Vagina (tissue), 2 donors: Measurements from ENCODE around the gene SLC5A4. TPM values are rescaled to one million over a fixed set of nuclear protein-coding genes. Genes with fewer than 3 reads are reported as not detected.

Experiments used
- DNase-seq, 2 donors: peaks; one replicate each; pipeline ENCODE4 v3.0.0-alpha.2; 2017; ENCODE audit errors: extremely low spot score in 2 of 2
- H3K27ac ChIP-seq: fragments of 200-600 bp; sonication (generic); one replicate; pipeline ENCODE4 v1.5.1; 2019
- H3K27me3 ChIP-seq: fragments of 200-600 bp; sonication (generic); one replicate; pipeline ENCODE4 v1.5.1; 2019
- H3K36me3 ChIP-seq, 2 donors: fragments of 200-600 bp; sonication (generic); one replicate each; pipeline ENCODE4 v1.5.1; 2017 to 2019
- H3K4me1 ChIP-seq: fragments of 200-600 bp; sonication (generic); one replicate; pipeline ENCODE4 v1.5.1; 2019
- H3K4me3 ChIP-seq, 2 donors: fragments of 200-600 bp; sonication (generic); 1 replicate in 1 of 2; 2 replicates in 1 of 2; pipeline ENCODE4 v1.5.1; 2016 to 2019
- H3K9me3 ChIP-seq: fragments of 200-600 bp; sonication (generic); one replicate; pipeline ENCODE4 v1.5.1; 2019
- CTCF ChIP-seq, 3 experiments: fragments of 450-650 bp in 2 of 3; fragments of 200-600 bp in 1 of 3; sonication (generic) in 1 of 3; IDR thresholded peaks; one replicate each; pipeline ENCODE4 v1.5.1; 2017 to 2019; ENCODE audit warnings: antibody characterized with exemption in 3 of 3, mild to moderate bottlenecking in 2 of 3, moderate library complexity in 2 of 3
- POLR2A ChIP-seq, 2 donors: fragments of 450-650 bp; IDR thresholded peaks; one replicate each; pipeline ENCODE4 v1.6.1; 2017; ENCODE audit warnings: antibody characterized with exemption in 2 of 2, mild to moderate bottlenecking in 2 of 2, moderate library complexity in 2 of 2
- POLR2AphosphoS5 ChIP-seq, 2 donors: sonication (generic); formaldehyde crosslinking; IDR thresholded peaks; one replicate each; pipeline ENCODE4 v1.9.0; 2017; ENCODE audit warnings: antibody characterized with exemption in 2 of 2, mild to moderate bottlenecking in 2 of 2, low read depth in 1 of 2; ENCODE audit not compliant: insufficient read depth in 1 of 2
- intact Hi-C: fragments of 100-400 bp; cut with DNase I; formaldehyde crosslinking; loops from one replicate; pipeline ENCODE4 v1.15.1; 2023
- total RNA-seq: library from RNA; depleted of rRNA; stranded (reverse); fragments of >200 nt; gene quantifications from one replicate; pipeline ENCODE4 v1.2.3, GENCODE V29; 2016

Gene SLC5A4
- total RNA-seq, 1 donor from 2014 or later = 2.2 TPM

DNA sequence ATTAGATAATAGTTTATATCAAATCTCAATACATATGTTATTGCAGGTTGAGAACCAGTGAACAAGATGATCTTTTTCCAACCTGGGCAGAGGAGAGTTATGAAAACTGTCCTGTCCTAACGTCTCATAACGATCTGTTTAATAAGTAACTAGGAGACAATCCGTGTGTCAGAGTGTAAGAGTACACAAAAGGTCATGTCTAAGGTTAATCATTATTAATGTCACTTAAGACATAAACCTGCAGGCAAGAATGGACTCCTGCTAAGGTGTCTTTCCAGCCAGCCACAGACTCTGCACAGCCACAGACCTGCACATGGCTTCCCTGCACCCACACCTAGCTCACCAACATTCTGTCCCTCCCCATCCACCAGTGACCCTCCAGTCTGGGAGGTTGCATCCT, 10.1 kb downstream of the SLC5A4 start:
- TF ChIP-seq CTCF (IDR thresholded peaks at IDR 0.05) = no peak
- TF ChIP-seq POLR2A (IDR thresholded peaks at IDR 0.05) = no peak
- TF ChIP-seq POLR2AphosphoS5 (IDR thresholded peaks at IDR 0.05; ENCODE audit: insufficient read depth in 1 of 2, low read depth in 1 of 2) = no peak
- intact Hi-C loops = no loop called here
- H3K27ac ChIP-seq = no peak overlapping the region
- no peaks in the 10 kb centered on the region for H3K9me3 ChIP-seq
- H3K4me3 ChIP-seq = no peak overlapping the region
- DNase-seq = no peak
- H3K27me3 ChIP-seq = no peaks in the 10 kb centered on the region
- no peaks in the 10 kb centered on the region for H3K36me3 ChIP-seq
- H3K4me1 ChIP-seq = no peaks in the 10 kb centered on the region

DNA sequence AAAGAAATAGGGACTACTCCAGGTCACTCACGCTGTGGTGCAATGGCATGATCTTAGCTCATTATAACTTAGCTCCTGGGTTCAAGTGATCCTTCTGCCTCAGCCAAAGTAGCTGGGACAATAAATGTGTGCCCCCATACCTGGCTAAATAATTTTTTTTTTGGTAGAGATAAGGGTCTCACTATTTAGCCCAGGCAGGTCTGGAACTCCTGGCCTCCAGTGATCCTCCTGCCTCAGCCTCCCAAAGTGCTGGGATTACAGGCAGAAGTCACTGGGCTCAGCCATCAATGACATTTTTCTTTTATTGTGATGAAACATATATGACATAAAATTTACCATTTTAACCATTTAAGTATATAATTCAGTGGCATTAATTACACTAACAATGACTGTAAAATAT, 10.6 kb downstream of the SLC5A4 start:
- no peak for TF ChIP-seq POLR2AphosphoS5 (IDR thresholded peaks at IDR 0.05; ENCODE audit: insufficient read depth in 1 of 2, low read depth in 1 of 2)
- TF ChIP-seq POLR2A (IDR thresholded peaks at IDR 0.05) = no peak
- TF ChIP-seq CTCF (IDR thresholded peaks at IDR 0.05) = no peak

DNA sequence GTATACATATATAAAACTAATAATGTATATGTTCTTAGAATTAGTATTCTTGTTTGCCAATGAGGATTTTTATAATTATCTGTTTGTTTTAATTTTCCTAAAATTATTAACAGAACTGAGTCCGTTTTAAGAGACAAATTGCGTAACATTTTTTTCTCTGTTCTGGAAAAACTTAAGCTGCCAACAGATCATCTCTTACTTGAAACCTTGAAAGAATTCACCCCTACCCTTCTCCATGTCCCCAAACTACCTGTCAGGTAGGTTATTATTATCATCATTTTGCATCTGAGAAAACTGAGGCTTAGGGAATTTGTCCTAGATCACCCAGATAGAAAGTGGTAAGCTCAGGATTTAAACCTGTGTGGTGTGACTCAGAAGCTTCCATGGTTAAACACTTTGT, 14.7 kb downstream of the SLC5A4 start:
- Histone ChIP-seq H3K4me1 (no peaks in the 10 kb centered on the region), H3K36me3 (no peaks in the 10 kb centered on the region), H3K4me3 (no peak overlapping the region), H3K9me3 (no peaks in the 10 kb centered on the region), H3K27me3 (no peaks in the 10 kb centered on the region), H3K27ac (no peak overlapping the region)
- intact Hi-C loops = no loop called here
- DNase-seq = no peak
- TF ChIP-seq CTCF (IDR thresholded peaks at IDR 0.05) (no peak), POLR2AphosphoS5 (IDR thresholded peaks at IDR 0.05; ENCODE audit: insufficient read depth in 1 of 2, low read depth in 1 of 2) (no peak), POLR2A (IDR thresholded peaks at IDR 0.05) (no peak)

More for the DNA sequence above, 10.6 kb downstream of the SLC5A4 start:
- no peaks in the 10 kb centered on the region for H3K36me3 ChIP-seq
- intact Hi-C loops = no loop called here
- H3K4me3 ChIP-seq = no peak overlapping the region
- no peak for DNase-seq
- H3K4me1 ChIP-seq = no peaks in the 10 kb centered on the region
- no peak overlapping the region for H3K27ac ChIP-seq
- H3K9me3 ChIP-seq = no peaks in the 10 kb centered on the region
- no peaks in the 10 kb centered on the region for H3K27me3 ChIP-seq

DNA sequence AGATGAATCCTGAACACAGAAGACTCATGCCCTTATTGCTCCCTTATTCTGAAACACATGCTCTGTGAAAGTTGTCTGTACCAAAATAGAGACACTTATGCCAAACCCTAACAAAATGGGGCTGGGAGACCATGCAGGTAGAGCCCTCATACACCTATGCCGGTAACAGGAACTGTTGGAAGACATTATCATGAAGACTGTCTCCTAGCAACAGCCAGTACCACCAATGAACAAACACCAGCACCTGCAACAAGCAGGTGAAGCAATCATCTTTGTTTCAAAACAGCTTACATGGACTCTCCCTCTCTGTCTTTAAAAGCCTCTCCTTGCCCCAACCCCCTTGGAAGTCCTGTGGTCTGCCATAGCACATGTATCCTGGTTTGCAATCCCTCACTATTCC, 17.2 kb downstream of the SLC5A4 start:
- H3K36me3 ChIP-seq = no peaks in the 10 kb centered on the region
- H3K4me1 ChIP-seq = no peaks in the 10 kb centered on the region
- H3K9me3 ChIP-seq = no peaks in the 10 kb centered on the region
- H3K4me3 ChIP-seq = no peak overlapping the region
- TF ChIP-seq POLR2AphosphoS5 (IDR thresholded peaks at IDR 0.05; ENCODE audit: insufficient read depth in 1 of 2, low read depth in 1 of 2) = no peak
- TF ChIP-seq CTCF (IDR thresholded peaks at IDR 0.05) = no peak
- TF ChIP-seq POLR2A (IDR thresholded peaks at IDR 0.05) = no peak
- no peak for DNase-seq
- H3K27me3 ChIP-seq = no peaks in the 10 kb centered on the region
- H3K27ac ChIP-seq = no peak overlapping the region
- intact Hi-C loops = no loop called here

DNA sequence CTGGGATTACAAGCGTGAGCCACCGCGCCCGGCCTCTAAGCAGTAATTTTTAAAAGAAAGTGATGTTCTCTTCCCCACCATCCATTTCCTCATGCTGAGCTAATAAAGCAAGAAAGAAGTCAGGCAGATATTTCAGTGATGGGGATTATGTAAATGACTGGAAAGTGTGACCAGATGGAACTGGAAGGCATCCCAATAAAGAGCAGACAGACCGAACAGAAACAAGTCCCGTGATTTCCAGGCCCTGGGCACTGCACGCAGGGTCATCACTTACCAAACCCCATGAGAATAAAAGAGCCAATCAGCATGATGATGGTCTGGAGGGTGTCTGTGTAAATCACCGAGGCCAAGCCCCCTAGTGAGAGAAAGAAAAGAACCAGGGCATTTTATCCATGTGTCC, 18.2 kb downstream of the SLC5A4 start:
- Histone ChIP-seq H3K9me3 (no peaks in the 10 kb centered on the region), H3K27me3 (no peaks in the 10 kb centered on the region), H3K27ac (no peak overlapping the region), H3K36me3 (no peaks in the 10 kb centered on the region), H3K4me3 (no peak overlapping the region), H3K4me1 (no peaks in the 10 kb centered on the region)
- TF ChIP-seq POLR2AphosphoS5 (IDR thresholded peaks at IDR 0.05; ENCODE audit: insufficient read depth in 1 of 2, low read depth in 1 of 2) (no peak), POLR2A (IDR thresholded peaks at IDR 0.05) (no peak), CTCF (IDR thresholded peaks at IDR 0.05) (no peak)
- DNase-seq = no peak
- intact Hi-C loops = no loop called here
